HCT116 (cell line): ENCODE measurements around the gene CACNG3. TPM values are rescaled to one million over a fixed set of nuclear protein-coding genes. Genes with fewer than 3 reads are reported as not detected.

ENCODE experiments used
- FOSL1 ChIP-seq: IDR thresholded peaks from 2 replicates; pipeline ENCODE4 v1.6.1; 2012; ENCODE audit warnings: low read depth
- total RNA-seq: library from RNA; stranded (reverse); gene quantifications from one replicate; pipeline ENCODE4 v1.2.1, GENCODE V29; 2021; ENCODE audit not compliant: unreplicated experiment

The CACNG3 gene
- total RNA-seq, 1 experiment from 2014 or later: not detected

- no peak for TF ChIP-seq FOSL1
Measured at GRCh38 chr16:24409045-24409444, 152.9 kb downstream of the CACNG3 start (continued).
